MM.1S (cell line): ENCODE measurements around the gene TM9SF4.

Source experiments
- CTCF ChIP-seq: fragments of 300-600 bp; sonication (generic); IDR thresholded peaks from 2 replicates; pipeline ENCODE4 v1.5.1; 2016; ENCODE audit warnings: antibody characterized with exemption, low read length, mixed read lengths
- EZH2 ChIP-seq: fragments of 300-600 bp; sonication (generic); optimal IDR thresholded peaks from 2 replicates; pipeline ENCODE3; 2017; ENCODE audit warnings: low read depth, mild to moderate bottlenecking, antibody characterized with exemption, low read length, mixed read lengths

DNA sequence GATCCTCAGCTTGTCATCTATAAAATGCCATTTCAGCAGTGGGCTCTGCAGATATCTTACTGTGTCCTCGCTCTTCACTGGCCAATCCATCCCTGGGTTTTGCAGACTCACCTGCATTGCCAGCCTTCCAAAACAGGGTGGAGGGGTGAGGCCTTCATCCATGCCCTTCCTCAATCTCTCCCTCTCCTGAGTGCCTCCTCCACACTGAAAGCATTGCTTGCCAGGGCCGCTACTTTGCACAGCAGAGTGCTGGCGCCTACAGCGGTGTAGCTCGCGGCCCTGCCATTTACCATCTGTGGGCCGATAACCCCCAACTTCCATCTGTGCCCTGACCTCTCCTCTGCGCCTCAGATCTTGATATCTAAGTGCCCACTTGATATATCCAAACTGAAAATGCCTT is 29.4 kb downstream of the TM9SF4 start:
- no peak for TF ChIP-seq CTCF
- no peak for TF ChIP-seq EZH2
